HepG2 (cell line): ENCODE data around the gene ADARB2.

Source experiments
- ATF4 ChIP-seq, 2 experiments: fragments of 450-650 bp in 1 of 2; sonication (generic) in 1 of 2; formaldehyde crosslinking; IDR thresholded peaks; 2 replicates each; pipeline versions ENCODE4 v1.5.0 to v1.8.0; 2020 to 2022; ENCODE audit warnings: mild to moderate bottlenecking in 1 of 2, missing genetic modification reagents in 1 of 2
- MAFK ChIP-seq, 2 experiments: IDR thresholded peaks in 1 of 2; conservative IDR thresholded peaks in 1 of 2; 2 replicates each; pipeline ENCODE4 v1.6.1; 2011; ENCODE audit warnings: improper control_type of control experiment in 2 of 2, low read length in 2 of 2
- SAFB2 ChIP-seq: sonication (generic); formaldehyde crosslinking; IDR thresholded peaks from 2 replicates; pipeline ENCODE4 v1.5.1; 2020; ENCODE audit warnings: missing genetic modification reagents, low read depth, mild to moderate bottlenecking, borderline replicate concordance
- TEAD3 ChIP-seq: optimal IDR thresholded peaks from 2 replicates; pipeline ENCODE3; 2016; ENCODE audit warnings: borderline replicate concordance
- TGIF2 ChIP-seq: IDR thresholded peaks from 2 replicates; pipeline ENCODE4 v1.6.1; 2016; ENCODE audit warnings: control low read depth, missing compliant biosample characterization
- ZBTB44 ChIP-seq: sonication (generic); formaldehyde crosslinking; IDR thresholded peaks from 2 replicates; pipeline ENCODE4 v1.4.0; 2020; ENCODE audit warnings: missing genetic modification reagents
- ZFP36 ChIP-seq: fragments of 150-350 bp; IDR thresholded peaks from 2 replicates; pipeline ENCODE4 v1.6.1; 2018; ENCODE audit warnings: borderline replicate concordance, low read length, low read depth; ENCODE audit not compliant: partially characterized antibody
- ZFP37 ChIP-seq: sonication (generic); formaldehyde crosslinking; IDR thresholded peaks from 2 replicates; pipeline ENCODE4 v1.4.0; 2020; ENCODE audit warnings: missing genetic modification reagents, borderline replicate concordance
- ZFX ChIP-seq: sonication (generic); formaldehyde crosslinking; IDR thresholded peaks from 2 replicates; pipeline ENCODE4 v1.4.0; 2020; ENCODE audit warnings: mild to moderate bottlenecking, low read depth, missing genetic modification reagents, moderate library complexity
- ZNF407 ChIP-seq: sonication (generic); formaldehyde crosslinking; IDR thresholded peaks from one replicate; pipeline ENCODE4 v1.5.1; 2020; ENCODE audit warnings: mild to moderate bottlenecking, missing genetic modification reagents; ENCODE audit errors: not compliant biosample characterization
- ZNF609 ChIP-seq: sonication (generic); formaldehyde crosslinking; IDR thresholded peaks from 2 replicates; pipeline ENCODE4 v1.4.0; 2020; ENCODE audit warnings: mild to moderate bottlenecking, missing genetic modification reagents, borderline replicate concordance
- TF ChIP-seq, protein P1 (sequence below): sonication (generic); formaldehyde crosslinking; IDR thresholded peaks from 2 replicates; pipeline ENCODE4 v1.5.0; 2020; ENCODE audit warnings: mild to moderate bottlenecking, missing genetic modification reagents, moderate library complexity
- TF ChIP-seq, protein P2 (sequence below): fragments of 450-650 bp; IDR thresholded peaks from 2 replicates; pipeline ENCODE4 v1.6.1; 2017; ENCODE audit warnings: mild to moderate bottlenecking

DNA sequence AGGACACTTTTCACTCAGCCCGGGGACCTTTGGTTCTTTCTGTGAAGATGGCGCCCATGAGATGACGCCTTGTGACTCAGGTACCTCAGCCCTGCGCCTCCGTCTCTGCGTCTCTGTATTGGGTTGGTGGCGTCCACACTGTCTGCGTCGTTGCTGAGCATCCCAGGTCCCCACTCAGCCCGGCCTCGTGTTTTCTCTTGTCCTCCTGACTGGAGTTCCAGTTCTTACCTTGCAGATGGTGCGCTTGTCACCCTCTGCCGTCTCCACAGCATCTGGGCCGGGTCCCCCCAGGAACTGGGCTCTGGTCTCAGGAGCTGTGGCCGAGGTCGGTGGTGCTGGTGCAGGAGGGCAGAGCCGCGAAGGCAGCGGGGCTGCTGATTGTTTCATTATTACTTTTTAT lies 530.7 kb downstream of the ADARB2 start:
- no peak for TF ChIP-seq ZFP37 (CRISPR knock-in tag)
- no peak for TF ChIP-seq TEAD3 (CRISPR knock-in tag)
- TF ChIP-seq, protein P1, sequence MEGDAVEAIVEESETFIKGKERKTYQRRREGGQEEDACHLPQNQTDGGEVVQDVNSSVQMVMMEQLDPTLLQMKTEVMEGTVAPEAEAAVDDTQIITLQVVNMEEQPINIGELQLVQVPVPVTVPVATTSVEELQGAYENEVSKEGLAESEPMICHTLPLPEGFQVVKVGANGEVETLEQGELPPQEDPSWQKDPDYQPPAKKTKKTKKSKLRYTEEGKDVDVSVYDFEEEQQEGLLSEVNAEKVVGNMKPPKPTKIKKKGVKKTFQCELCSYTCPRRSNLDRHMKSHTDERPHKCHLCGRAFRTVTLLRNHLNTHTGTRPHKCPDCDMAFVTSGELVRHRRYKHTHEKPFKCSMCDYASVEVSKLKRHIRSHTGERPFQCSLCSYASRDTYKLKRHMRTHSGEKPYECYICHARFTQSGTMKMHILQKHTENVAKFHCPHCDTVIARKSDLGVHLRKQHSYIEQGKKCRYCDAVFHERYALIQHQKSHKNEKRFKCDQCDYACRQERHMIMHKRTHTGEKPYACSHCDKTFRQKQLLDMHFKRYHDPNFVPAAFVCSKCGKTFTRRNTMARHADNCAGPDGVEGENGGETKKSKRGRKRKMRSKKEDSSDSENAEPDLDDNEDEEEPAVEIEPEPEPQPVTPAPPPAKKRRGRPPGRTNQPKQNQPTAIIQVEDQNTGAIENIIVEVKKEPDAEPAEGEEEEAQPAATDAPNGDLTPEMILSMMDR (CRISPR knock-in tag) = no peak
- no peak for TF ChIP-seq ZNF407 (CRISPR knock-in tag)
- TF ChIP-seq ZFX (CRISPR knock-in tag) = no peak
- no peak for TF ChIP-seq MAFK (conservative IDR thresholded peaks at IDR 0.05 in 1 of 2, IDR thresholded peaks at IDR 0.05 in 1 of 2; ENCODE audit: low read length in 2 of 2)
- TF ChIP-seq ZNF609 (CRISPR knock-in tag) = no peak
- no peak for TF ChIP-seq SAFB2 (CRISPR knock-in tag)
- TF ChIP-seq TGIF2 (CRISPR knock-in tag) = no peak
- no peak for TF ChIP-seq ZFP36
- TF ChIP-seq, protein P2, sequence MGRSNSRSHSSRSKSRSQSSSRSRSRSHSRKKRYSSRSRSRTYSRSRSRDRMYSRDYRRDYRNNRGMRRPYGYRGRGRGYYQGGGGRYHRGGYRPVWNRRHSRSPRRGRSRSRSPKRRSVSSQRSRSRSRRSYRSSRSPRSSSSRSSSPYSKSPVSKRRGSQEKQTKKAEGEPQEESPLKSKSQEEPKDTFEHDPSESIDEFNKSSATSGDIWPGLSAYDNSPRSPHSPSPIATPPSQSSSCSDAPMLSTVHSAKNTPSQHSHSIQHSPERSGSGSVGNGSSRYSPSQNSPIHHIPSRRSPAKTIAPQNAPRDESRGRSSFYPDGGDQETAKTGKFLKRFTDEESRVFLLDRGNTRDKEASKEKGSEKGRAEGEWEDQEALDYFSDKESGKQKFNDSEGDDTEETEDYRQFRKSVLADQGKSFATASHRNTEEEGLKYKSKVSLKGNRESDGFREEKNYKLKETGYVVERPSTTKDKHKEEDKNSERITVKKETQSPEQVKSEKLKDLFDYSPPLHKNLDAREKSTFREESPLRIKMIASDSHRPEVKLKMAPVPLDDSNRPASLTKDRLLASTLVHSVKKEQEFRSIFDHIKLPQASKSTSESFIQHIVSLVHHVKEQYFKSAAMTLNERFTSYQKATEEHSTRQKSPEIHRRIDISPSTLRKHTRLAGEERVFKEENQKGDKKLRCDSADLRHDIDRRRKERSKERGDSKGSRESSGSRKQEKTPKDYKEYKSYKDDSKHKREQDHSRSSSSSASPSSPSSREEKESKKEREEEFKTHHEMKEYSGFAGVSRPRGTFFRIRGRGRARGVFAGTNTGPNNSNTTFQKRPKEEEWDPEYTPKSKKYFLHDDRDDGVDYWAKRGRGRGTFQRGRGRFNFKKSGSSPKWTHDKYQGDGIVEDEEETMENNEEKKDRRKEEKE = no peak
- TF ChIP-seq ZBTB44 (CRISPR knock-in tag) = no peak
- no peak for TF ChIP-seq ATF4 (CRISPR knock-in tag; IDR thresholded peaks at IDR 0.05)
